Thoracic aorta (tissue), 2 donors: ENCODE measurements around the gene PBX4. TPM values are rescaled to one million over a fixed set of nuclear protein-coding genes. Genes with fewer than 3 reads are reported as not detected.

Experiments
- ATAC-seq: fragments of 150-250 bp; one replicate; pipeline ENCODE4 v1.8.0; 2017; ENCODE audit warnings: low read depth; ENCODE audit not compliant: insufficient number of reproducible peaks, low FRiP score
- DNase-seq: peaks from one replicate; pipeline ENCODE4 v3.0.0-alpha.2; 2020; ENCODE audit warnings: low spot score
- H3K27ac ChIP-seq, 2 donors: fragments of 200-600 bp; sonication (generic); 1 replicate in 1 of 2; 2 replicates in 1 of 2; pipeline ENCODE4 v1.5.1; 2016; ENCODE audit warnings: mild to moderate bottlenecking in 2 of 2, moderate library complexity in 2 of 2
- H3K27me3 ChIP-seq: fragments of 200-600 bp; sonication (generic); replicated peaks from 2 replicates; pipeline ENCODE4 v1.6.0; 2016; ENCODE audit warnings: mild to moderate bottlenecking; ENCODE audit not compliant: insufficient read depth
- H3K36me3 ChIP-seq: fragments of 200-600 bp; sonication (generic); one replicate; pipeline ENCODE4 v1.5.1; 2016
- H3K4me1 ChIP-seq, 2 donors: fragments of 200-600 bp; sonication (generic); 1 replicate in 1 of 2; 2 replicates in 1 of 2; pipeline versions ENCODE4 v1.5.1 to v1.6.0; 2016; ENCODE audit warnings: low read depth in 2 of 2, mild to moderate bottlenecking in 1 of 2; ENCODE audit not compliant: control insufficient read depth in 1 of 2
- H3K4me3 ChIP-seq: fragments of 200-600 bp; sonication (generic); 2 replicates; pipeline ENCODE4 v1.5.1; 2016; ENCODE audit warnings: mild to moderate bottlenecking
- H3K9me3 ChIP-seq: fragments of 200-600 bp; sonication (generic); 2 replicates; pipeline ENCODE4 v1.5.1; 2016
- CTCF ChIP-seq: fragments of 200-600 bp; sonication (generic); IDR thresholded peaks from one replicate; pipeline ENCODE4 v1.5.1; 2019; ENCODE audit warnings: antibody characterized with exemption
- total RNA-seq, 2 donors: library from RNA; depleted of rRNA; stranded (reverse); fragments of >200 nt; gene quantifications; one replicate each; pipeline versions ENCODE4 v1.1.0 to v1.2.3, GENCODE V29; 2016

The PBX4 gene
- total RNA-seq, 2 donors from 2014 or later: not detected

- no peak for ATAC-seq
- TF ChIP-seq CTCF: no peak
- no peak overlapping the region for H3K27ac ChIP-seq
Observed at GRCh38 chr19:19595171-19595701, 23.3 kb downstream of the PBX4 start.

GRCh38 chr19:19594381-19594780 is 24.1 kb downstream of the PBX4 start:
- no peak for ATAC-seq
- no peak overlapping the region for H3K27ac ChIP-seq

More at GRCh38 chr19:19595171-19595701, 23.3 kb downstream of the PBX4 start:
- Histone ChIP-seq H3K36me3 (no peaks in the 10 kb centered on the region), H3K4me3 (no peak overlapping the region), H3K9me3 (no peaks in the 10 kb centered on the region), H3K27me3 (no peaks in the 10 kb centered on the region), H3K4me1 (peaks cover 0 to 6% of the 10 kb centered on the region in 2 donors)
- DNase-seq: no peak

GRCh38 chr19:19592690-19593089 is 25.8 kb downstream of the PBX4 start:
- H3K27me3 ChIP-seq: no peaks in the 10 kb centered on the region
- no peak for ATAC-seq

More at GRCh38 chr19:19594381-19594780, 24.1 kb downstream of the PBX4 start:
- DNase-seq: no peak
- Histone ChIP-seq H3K36me3 (no peaks in the 10 kb centered on the region), H3K4me3 (no peak overlapping the region), H3K9me3 (no peaks in the 10 kb centered on the region), H3K27me3 (no peaks in the 10 kb centered on the region), H3K4me1 (peaks cover 0 to 6% of the 10 kb centered on the region in 2 donors)
- no peak for TF ChIP-seq CTCF

GRCh38 chr19:19591133-19591825 is 27.2 kb downstream of the PBX4 start:
- no peak for ATAC-seq
- no peaks in the 10 kb centered on the region for H3K9me3 ChIP-seq
- H3K36me3 ChIP-seq: no peaks in the 10 kb centered on the region
- no peak for DNase-seq
- no peak overlapping the region for H3K4me3 ChIP-seq
- H3K27ac ChIP-seq: no peak overlapping the region
- H3K4me1 ChIP-seq: peaks cover 0 to 6% of the 10 kb centered on the region in 2 donors
- TF ChIP-seq CTCF: no peak
- H3K27me3 ChIP-seq: no peaks in the 10 kb centered on the region

More at GRCh38 chr19:19592690-19593089, 25.8 kb downstream of the PBX4 start:
- Histone ChIP-seq H3K9me3 (no peaks in the 10 kb centered on the region), H3K4me1 (peaks cover 0 to 6% of the 10 kb centered on the region in 2 donors), H3K27ac (no peak overlapping the region), H3K4me3 (no peak overlapping the region), H3K36me3 (no peaks in the 10 kb centered on the region)
- DNase-seq: no peak
- no peak for TF ChIP-seq CTCF

- Histone ChIP-seq H3K27ac (no peak overlapping the region), H3K27me3 (no peaks in the 10 kb centered on the region), H3K36me3 (no peaks in the 10 kb centered on the region), H3K9me3 (no peaks in the 10 kb centered on the region), H3K4me3 (no peak overlapping the region), H3K4me1 (peaks cover 0 to 6% of the 10 kb centered on the region in 2 donors)
- DNase-seq: no peak
- no peak for TF ChIP-seq CTCF
- ATAC-seq: no peak
Observed at GRCh38 chr19:19588546-19588945, 29.9 kb downstream of the PBX4 start.
